ENCODE measurements around the gene OAS2.

The OAS2 gene

DNA sequence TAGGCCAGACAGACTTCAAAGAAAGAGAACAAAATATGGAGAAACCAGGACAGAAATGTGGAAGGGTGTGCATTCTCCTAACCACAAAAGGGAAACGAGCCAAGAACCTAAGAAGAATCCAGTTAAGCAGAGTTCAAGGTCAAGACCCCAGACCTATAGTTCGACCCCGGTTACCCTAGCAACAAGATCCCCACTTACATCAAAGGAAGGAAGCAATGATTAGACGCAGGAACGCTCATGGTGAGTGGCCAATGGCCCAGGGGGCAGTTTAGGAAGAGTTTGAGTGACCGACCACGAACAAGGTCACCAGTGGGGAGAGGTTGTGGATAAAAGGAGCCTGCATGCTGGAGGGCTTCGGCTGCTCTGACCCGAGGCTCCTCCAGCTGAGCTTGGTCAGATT lies 36.2 kb downstream of the OAS2 start:
- no peaks in the 10 kb centered on the region for H3K27me3 ChIP-seq (ENCODE audit: insufficient read depth, poor library complexity, severe bottlenecking)
- TF ChIP-seq, protein P1, sequence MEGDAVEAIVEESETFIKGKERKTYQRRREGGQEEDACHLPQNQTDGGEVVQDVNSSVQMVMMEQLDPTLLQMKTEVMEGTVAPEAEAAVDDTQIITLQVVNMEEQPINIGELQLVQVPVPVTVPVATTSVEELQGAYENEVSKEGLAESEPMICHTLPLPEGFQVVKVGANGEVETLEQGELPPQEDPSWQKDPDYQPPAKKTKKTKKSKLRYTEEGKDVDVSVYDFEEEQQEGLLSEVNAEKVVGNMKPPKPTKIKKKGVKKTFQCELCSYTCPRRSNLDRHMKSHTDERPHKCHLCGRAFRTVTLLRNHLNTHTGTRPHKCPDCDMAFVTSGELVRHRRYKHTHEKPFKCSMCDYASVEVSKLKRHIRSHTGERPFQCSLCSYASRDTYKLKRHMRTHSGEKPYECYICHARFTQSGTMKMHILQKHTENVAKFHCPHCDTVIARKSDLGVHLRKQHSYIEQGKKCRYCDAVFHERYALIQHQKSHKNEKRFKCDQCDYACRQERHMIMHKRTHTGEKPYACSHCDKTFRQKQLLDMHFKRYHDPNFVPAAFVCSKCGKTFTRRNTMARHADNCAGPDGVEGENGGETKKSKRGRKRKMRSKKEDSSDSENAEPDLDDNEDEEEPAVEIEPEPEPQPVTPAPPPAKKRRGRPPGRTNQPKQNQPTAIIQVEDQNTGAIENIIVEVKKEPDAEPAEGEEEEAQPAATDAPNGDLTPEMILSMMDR (IDR thresholded peaks at IDR 0.05; ENCODE audit: poor library complexity, severe bottlenecking) = no peak
- peaks cover 7% of the 10 kb centered on the region for H3K9me3 ChIP-seq (ENCODE audit: severe bottlenecking)
- peaks cover 8% of the 10 kb centered on the region for H3K4me1 ChIP-seq (ENCODE audit: insufficient read depth, poor library complexity, severe bottlenecking)
- H3K4me3 ChIP-seq (ENCODE audit: severe bottlenecking) = no peak overlapping the region
- DNase-seq (ENCODE audit: low spot score) (no peak), ATAC-seq (ENCODE audit: low read depth) (no peak)
- no peak overlapping the region for H3K27ac ChIP-seq (ENCODE audit: poor library complexity, severe bottlenecking)
- H3K36me3 ChIP-seq (ENCODE audit: low read depth) = no peaks in the 10 kb centered on the region

GRCh38 chr12:113016796-113017195 lies 38.5 kb downstream of the OAS2 start:
- Histone ChIP-seq H3K9me3 (ENCODE audit: severe bottlenecking) (no peaks in the 10 kb centered on the region), H3K4me3 (ENCODE audit: severe bottlenecking) (no peak overlapping the region), H3K36me3 (ENCODE audit: low read depth) (no peaks in the 10 kb centered on the region), H3K27me3 (ENCODE audit: insufficient read depth, poor library complexity, severe bottlenecking) (no peaks in the 10 kb centered on the region), H3K4me1 (ENCODE audit: insufficient read depth, poor library complexity, severe bottlenecking) (peaks cover 16% of the 10 kb centered on the region), H3K27ac (ENCODE audit: poor library complexity, severe bottlenecking) (no peak overlapping the region)
- TF ChIP-seq, protein P1 (IDR thresholded peaks at IDR 0.05; ENCODE audit: poor library complexity, severe bottlenecking) = no peak
- ATAC-seq (ENCODE audit: low read depth) (no peak), DNase-seq (ENCODE audit: low spot score) (no peak)

GRCh38 chr12:113019025-113019424 lies 40.7 kb downstream of the OAS2 start:
- H3K27ac ChIP-seq (ENCODE audit: poor library complexity, severe bottlenecking) = peak overlapping the region; percentile 93
- ATAC-seq (ENCODE audit: low read depth) (peak; percentile 90), DNase-seq (ENCODE audit: low spot score) (no peak)
- no peaks in the 10 kb centered on the region for H3K9me3 ChIP-seq (ENCODE audit: severe bottlenecking)
- H3K27me3 ChIP-seq (ENCODE audit: insufficient read depth, poor library complexity, severe bottlenecking) = no peaks in the 10 kb centered on the region
- no peaks in the 10 kb centered on the region for H3K36me3 ChIP-seq (ENCODE audit: low read depth)
- H3K4me1 ChIP-seq (ENCODE audit: insufficient read depth, poor library complexity, severe bottlenecking) = peaks cover 16% of the 10 kb centered on the region
- no peak overlapping the region for H3K4me3 ChIP-seq (ENCODE audit: severe bottlenecking)
- TF ChIP-seq, protein P1 (IDR thresholded peaks at IDR 0.05; ENCODE audit: poor library complexity, severe bottlenecking) = no peak

DNA sequence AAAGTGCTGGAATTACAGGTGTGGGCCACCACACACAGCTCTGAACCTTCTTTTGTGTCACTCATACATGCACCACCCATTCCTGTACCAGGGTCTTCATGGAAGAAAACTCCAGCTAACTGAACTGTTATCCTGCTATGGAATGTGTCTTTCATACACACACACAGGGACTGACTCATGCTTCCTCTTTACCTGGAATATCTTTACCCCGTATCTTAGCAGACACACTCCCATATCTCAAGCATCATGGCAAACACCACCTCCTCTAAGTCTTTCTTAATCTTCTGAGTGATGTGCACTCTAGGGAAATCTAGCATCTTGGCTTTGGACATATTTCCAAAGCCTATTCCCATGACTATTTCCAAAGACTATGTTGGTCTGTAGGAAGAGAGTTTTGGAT lies 43.2 kb downstream of the OAS2 start:
- Histone ChIP-seq H3K9me3 (ENCODE audit: severe bottlenecking) (no peaks in the 10 kb centered on the region), H3K36me3 (ENCODE audit: low read depth) (no peaks in the 10 kb centered on the region), H3K27ac (ENCODE audit: poor library complexity, severe bottlenecking) (peak overlapping the region; percentile 93), H3K27me3 (ENCODE audit: insufficient read depth, poor library complexity, severe bottlenecking) (no peaks in the 10 kb centered on the region), H3K4me1 (ENCODE audit: insufficient read depth, poor library complexity, severe bottlenecking) (peaks cover 16% of the 10 kb centered on the region), H3K4me3 (ENCODE audit: severe bottlenecking) (no peak overlapping the region)
- ATAC-seq (ENCODE audit: low read depth) = peak; percentile 60; the same call in 2 of the 3 replicates
- DNase-seq (ENCODE audit: low spot score) = no peak
- TF ChIP-seq, protein P1 (IDR thresholded peaks at IDR 0.05; ENCODE audit: poor library complexity, severe bottlenecking) = no peak

GRCh38 chr12:113022563-113023297 lies 44.4 kb downstream of the OAS2 start:
- Histone ChIP-seq H3K4me1 (ENCODE audit: insufficient read depth, poor library complexity, severe bottlenecking) (peaks cover 16% of the 10 kb centered on the region), H3K36me3 (ENCODE audit: low read depth) (no peaks in the 10 kb centered on the region), H3K9me3 (ENCODE audit: severe bottlenecking) (no peaks in the 10 kb centered on the region), H3K27me3 (ENCODE audit: insufficient read depth, poor library complexity, severe bottlenecking) (no peaks in the 10 kb centered on the region), H3K27ac (ENCODE audit: poor library complexity, severe bottlenecking) (no peak overlapping the region), H3K4me3 (ENCODE audit: severe bottlenecking) (no peak overlapping the region)
- TF ChIP-seq, protein P1 (IDR thresholded peaks at IDR 0.05; ENCODE audit: poor library complexity, severe bottlenecking) = no peak
- DNase-seq (ENCODE audit: low spot score) (no peak), ATAC-seq (ENCODE audit: low read depth) (no peak)
